Sigmoid colon (tissue), 7 donors: ENCODE results near the gene ATG4C. TPM values are rescaled to one million over a fixed set of nuclear protein-coding genes. Genes with fewer than 3 reads are reported as not detected.

Source experiments
- DNase-seq: peaks from one replicate; pipeline ENCODE4 v3.0.0-alpha.2; 2019
- H3K27ac ChIP-seq, 4 donors: fragments of 200-600 bp; sonication (generic); one replicate each; pipeline ENCODE4 v1.5.1; 2016 to 2019; ENCODE audit warnings: mild to moderate bottlenecking in 1 of 4
- H3K27me3 ChIP-seq, 3 donors: fragments of 200-600 bp; sonication (generic); one replicate each; pipeline ENCODE4 v1.5.1; 2019; ENCODE audit warnings: mild to moderate bottlenecking in 1 of 3
- H3K36me3 ChIP-seq, 4 donors: fragments of 200-600 bp; sonication (generic); one replicate each; pipeline ENCODE4 v1.5.1; 2016 to 2019
- H3K4me1 ChIP-seq, 4 donors: fragments of 200-600 bp; sonication (generic); one replicate each; pipeline ENCODE4 v1.5.1; 2017 to 2019
- H3K4me3 ChIP-seq, 4 donors: fragments of 200-600 bp; sonication (generic); one replicate each; pipeline ENCODE4 v1.5.1; 2017 to 2019; ENCODE audit warnings: mild to moderate bottlenecking in 2 of 4, moderate library complexity in 1 of 4
- H3K9me3 ChIP-seq, 4 donors: fragments of 200-600 bp in 3 of 4; sonication (generic) in 3 of 4; one replicate each; pipeline versions ENCODE4 v1.5.1 to v1.6.1; 2013 to 2019
- CTCF ChIP-seq, 4 experiments: fragments of 450-650 bp in 3 of 4; fragments of 200-600 bp in 1 of 4; IDR thresholded peaks; one replicate each; pipeline ENCODE4 v1.5.1; 2016 to 2019; ENCODE audit warnings: antibody characterized with exemption in 4 of 4, mild to moderate bottlenecking in 3 of 4, moderate library complexity in 2 of 4
- EP300 ChIP-seq, 4 donors: sonication (generic); formaldehyde crosslinking; IDR thresholded peaks; one replicate each; pipeline ENCODE4 v1.6.1; 2017; ENCODE audit warnings: antibody characterized with exemption in 4 of 4
- POLR2A ChIP-seq, 2 donors: fragments of 450-650 bp; IDR thresholded peaks; one replicate each; pipeline ENCODE4 v1.6.1; 2016; ENCODE audit warnings: antibody characterized with exemption in 2 of 2, mild to moderate bottlenecking in 2 of 2, moderate library complexity in 2 of 2
- POLR2AphosphoS5 ChIP-seq, 4 donors: sonication (generic); formaldehyde crosslinking; IDR thresholded peaks; one replicate each; pipeline ENCODE4 v1.6.1; 2017; ENCODE audit warnings: antibody characterized with exemption in 4 of 4
- WGBS, 2 donors: extraction: QIAGEN DNeasy Blood & Tissue Kit; methylation state at CpG; one replicate each; pipeline ENCODE4 v1.1.7; 2013; 5-methylcytosine and 5-hydroxymethylcytosine counted together
- intact Hi-C: fragments of 100-400 bp; cut with DNase I; formaldehyde crosslinking; loops from one replicate; pipeline ENCODE4 v1.15.1; 2023
- polyA plus RNA-seq, 3 donors: library from polyadenylated mRNA; stranded (reverse); fragments of 200-250 nt; gene quantifications; one replicate each; pipeline ENCODE4 v1.2.3, GENCODE V29; 2013
- total RNA-seq, 4 donors: library from RNA; depleted of rRNA; stranded (reverse); fragments of >200 nt; gene quantifications; one replicate each; pipeline ENCODE4 v1.1.0, GENCODE V29; 2016
- donor health status: healthy with polysubstance abuse.
- donor health status: Bipolar disorder and iron deficiency.
- donor health status: healthy.

Gene ATG4C
- total and polyA plus RNA-seq, 7 donors = 3.6 to 15.5 (median 9.0) TPM

GRCh38 chr1:62849031-62849430 is 65.1 kb downstream of the ATG4C start:
- no peak for DNase-seq
- intact Hi-C loops = loop anchor here (10.0 kb wide), 1 partner anchor 476 kb away; the partner anchor contains the start of gene FOXD3
- 61 to 83% methylated on average over 4 of the region's 4 CpGs for WGBS, 2 donors
- Histone ChIP-seq H3K9me3 (no peaks in the 10 kb centered on the region), H3K36me3 (peaks cover 0 to 27% (median 0%) of the 10 kb centered on the region in 4 donors), H3K4me1 (no peaks in the 10 kb centered on the region), H3K27ac (no peak overlapping the region), H3K4me3 (no peak overlapping the region), H3K27me3 (no peaks in the 10 kb centered on the region)
- TF ChIP-seq POLR2AphosphoS5 (IDR thresholded peaks at IDR 0.05) (no peak), POLR2A (IDR thresholded peaks at IDR 0.05) (no peak), EP300 (IDR thresholded peaks at IDR 0.05) (no peak), CTCF (IDR thresholded peaks at IDR 0.05) (no peak)

- Histone ChIP-seq H3K4me1 (no peaks in the 10 kb centered on the region), H3K36me3 (peaks cover 0 to 21% (median 0%) of the 10 kb centered on the region in 4 donors), H3K4me3 (no peak overlapping the region), H3K27ac (no peak overlapping the region), H3K27me3 (no peaks in the 10 kb centered on the region), H3K9me3 (no peaks in the 10 kb centered on the region)
- TF ChIP-seq CTCF (IDR thresholded peaks at IDR 0.05) (no peak), POLR2A (IDR thresholded peaks at IDR 0.05) (no peak), POLR2AphosphoS5 (IDR thresholded peaks at IDR 0.05) (no peak), EP300 (IDR thresholded peaks at IDR 0.05) (no peak)
- intact Hi-C loops = no loop called here
- DNase-seq = no peak
These were observed 68.3 kb downstream of the ATG4C start for GRCh38 chr1:62852253-62852652.

- H3K4me3 ChIP-seq = no peak overlapping the region
- no peaks in the 10 kb centered on the region for H3K4me1 ChIP-seq
- TF ChIP-seq POLR2A (IDR thresholded peaks at IDR 0.05) = no peak
- TF ChIP-seq POLR2AphosphoS5 (IDR thresholded peaks at IDR 0.05) = no peak
- TF ChIP-seq CTCF (IDR thresholded peaks at IDR 0.05) = no peak
- TF ChIP-seq EP300 (IDR thresholded peaks at IDR 0.05) = no peak
- DNase-seq = no peak
- 86% methylated on average over 9 of the region's 9 CpGs for WGBS, 2 donors
- no peak overlapping the region for H3K27ac ChIP-seq
- intact Hi-C loops = no loop called here
- no peaks in the 10 kb centered on the region for H3K27me3 ChIP-seq
- peaks cover 0 to 33% (median 0%) of the 10 kb centered on the region in 4 donors for H3K36me3 ChIP-seq
- no peaks in the 10 kb centered on the region for H3K9me3 ChIP-seq
These were observed 73.0 kb downstream of the ATG4C start for GRCh38 chr1:62856960-62857359.

GRCh38 chr1:62869217-62869754 is 85.4 kb downstream of the ATG4C start:
- WGBS, 2 donors = 18 to 66% methylated on average over 3 of the region's 3 CpGs
- Histone ChIP-seq H3K27me3 (no peaks in the 10 kb centered on the region), H3K4me3 (no peak overlapping the region), H3K27ac (no peak overlapping the region), H3K9me3 (no peaks in the 10 kb centered on the region), H3K36me3 (peaks cover 0 to 6% (median 0%) of the 10 kb centered on the region in 4 donors), H3K4me1 (no peaks in the 10 kb centered on the region)
- intact Hi-C loops = no loop called here
- no peak for TF ChIP-seq EP300 (IDR thresholded peaks at IDR 0.05)
- no peak for TF ChIP-seq CTCF (IDR thresholded peaks at IDR 0.05)
- TF ChIP-seq POLR2AphosphoS5 (IDR thresholded peaks at IDR 0.05) = no peak
- TF ChIP-seq POLR2A (IDR thresholded peaks at IDR 0.05) = no peak
- no peak for DNase-seq

- 84 to 89% methylated on average over 1 of the region's 1 CpG for WGBS, 2 donors
- Histone ChIP-seq H3K36me3 (no peaks in the 10 kb centered on the region), H3K27ac (no peak overlapping the region), H3K4me3 (no peak overlapping the region), H3K27me3 (no peaks in the 10 kb centered on the region), H3K4me1 (no peaks in the 10 kb centered on the region), H3K9me3 (no peaks in the 10 kb centered on the region)
- TF ChIP-seq POLR2A (IDR thresholded peaks at IDR 0.05) (no peak), EP300 (IDR thresholded peaks at IDR 0.05) (no peak), POLR2AphosphoS5 (IDR thresholded peaks at IDR 0.05) (no peak), CTCF (IDR thresholded peaks at IDR 0.05) (no peak)
- intact Hi-C loops = no loop called here
- no peak for DNase-seq
These were observed 86.2 kb downstream of the ATG4C start for GRCh38 chr1:62870148-62870547.
